Measurements from ENCODE around the gene VARS2. TPM values are rescaled to one million over a fixed set of nuclear protein-coding genes. Genes with fewer than 3 reads are reported as not detected.

VARS2 gene
- total RNA-seq, 2 donors from 2014 or later = 39.4 to 52.5 TPM

DNA sequence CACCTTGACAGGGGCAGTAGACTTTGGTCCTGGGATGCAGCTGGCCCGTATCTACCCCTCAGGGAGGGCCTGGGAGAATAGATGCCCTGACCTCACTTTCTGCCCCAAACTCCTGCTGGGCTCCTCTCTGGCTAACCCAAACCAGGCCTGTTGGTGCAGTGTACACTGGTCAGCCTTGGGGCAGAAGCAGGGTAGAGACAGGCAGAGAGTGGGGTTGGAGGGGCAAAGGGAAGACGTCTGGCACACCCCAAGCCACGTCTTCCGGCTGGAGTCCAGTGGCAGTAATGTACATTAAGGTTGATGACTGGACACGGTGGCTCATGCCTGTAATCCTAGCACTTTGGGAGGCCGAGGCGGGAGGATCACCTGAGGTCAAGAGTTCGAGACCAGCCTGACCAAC lies 20.4 kb upstream of the VARS2 start:
- Histone ChIP-seq H3K4me1 (ENCODE audit: control insufficient read depth, insufficient read depth, low read length) (no peaks in the 10 kb centered on the region), H3K4me3 (ENCODE audit: low read length) (no peak overlapping the region), H3K9ac (ENCODE audit: extremely low read depth, low read length, poor library complexity, severe bottlenecking) (no peak overlapping the region), H3K27me3 (ENCODE audit: control insufficient read depth, insufficient read depth, low read length, poor library complexity, severe bottlenecking) (no peaks in the 10 kb centered on the region), H3K27ac (ENCODE audit: low read depth, low read length) (no peak overlapping the region), H3K36me3 (ENCODE audit: control insufficient read depth, insufficient read depth, low read length) (peaks cover 50% of the 10 kb centered on the region), H3K9me3 (ENCODE audit: control insufficient read depth, low read length) (no peaks in the 10 kb centered on the region)
- H3K27me3 Mint-ChIP-seq (ENCODE audit: insufficient read depth) = no peaks in the 10 kb centered on the region
- H3K9me3 Mint-ChIP-seq = no peaks in the 10 kb centered on the region
- H3K4me3 Mint-ChIP-seq = no peak overlapping the region
- peaks cover 3% of the 10 kb centered on the region for H3K4me1 Mint-ChIP-seq
- H3K27ac Mint-ChIP-seq = no peak overlapping the region
- peaks cover 62% of the 10 kb centered on the region for H3K36me3 Mint-ChIP-seq (ENCODE audit: low read depth)
- TF ChIP-seq, protein P1, sequence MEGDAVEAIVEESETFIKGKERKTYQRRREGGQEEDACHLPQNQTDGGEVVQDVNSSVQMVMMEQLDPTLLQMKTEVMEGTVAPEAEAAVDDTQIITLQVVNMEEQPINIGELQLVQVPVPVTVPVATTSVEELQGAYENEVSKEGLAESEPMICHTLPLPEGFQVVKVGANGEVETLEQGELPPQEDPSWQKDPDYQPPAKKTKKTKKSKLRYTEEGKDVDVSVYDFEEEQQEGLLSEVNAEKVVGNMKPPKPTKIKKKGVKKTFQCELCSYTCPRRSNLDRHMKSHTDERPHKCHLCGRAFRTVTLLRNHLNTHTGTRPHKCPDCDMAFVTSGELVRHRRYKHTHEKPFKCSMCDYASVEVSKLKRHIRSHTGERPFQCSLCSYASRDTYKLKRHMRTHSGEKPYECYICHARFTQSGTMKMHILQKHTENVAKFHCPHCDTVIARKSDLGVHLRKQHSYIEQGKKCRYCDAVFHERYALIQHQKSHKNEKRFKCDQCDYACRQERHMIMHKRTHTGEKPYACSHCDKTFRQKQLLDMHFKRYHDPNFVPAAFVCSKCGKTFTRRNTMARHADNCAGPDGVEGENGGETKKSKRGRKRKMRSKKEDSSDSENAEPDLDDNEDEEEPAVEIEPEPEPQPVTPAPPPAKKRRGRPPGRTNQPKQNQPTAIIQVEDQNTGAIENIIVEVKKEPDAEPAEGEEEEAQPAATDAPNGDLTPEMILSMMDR (conservative IDR thresholded peaks at IDR 0.05) = no peak
- WGBS, 2 experiments (ENCODE audit: insufficient coverage in 1 of 2, insufficient read length in 1 of 2) = 92 to 93% methylated on average over 7 to 8 of the region's 8 CpGs
- DNase-seq = no peak

DNA sequence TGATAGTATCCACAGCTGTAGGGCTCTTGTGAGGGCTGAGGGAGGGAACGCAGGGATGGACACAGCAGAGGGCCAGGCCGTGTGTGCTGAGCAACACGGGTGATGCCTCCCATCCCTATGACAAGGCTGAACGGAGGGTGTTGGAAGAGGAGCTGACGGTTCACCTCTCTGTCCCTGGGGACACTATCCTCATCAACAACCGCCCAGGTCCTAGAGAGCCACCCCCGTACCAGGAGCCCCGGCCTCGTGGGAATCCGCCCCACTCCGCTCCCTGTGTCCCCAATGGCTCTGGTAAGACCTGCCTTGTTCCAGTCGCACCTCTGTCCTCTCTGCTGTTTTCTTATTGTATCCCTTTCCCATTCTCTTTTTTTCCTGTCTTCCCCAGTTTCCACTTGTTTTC lies 19.7 kb upstream of the VARS2 start:
- no peak overlapping the region for H3K4me3 Mint-ChIP-seq
- H3K27ac Mint-ChIP-seq = no peak overlapping the region
- H3K27me3 Mint-ChIP-seq (ENCODE audit: insufficient read depth) = no peaks in the 10 kb centered on the region

DNA sequence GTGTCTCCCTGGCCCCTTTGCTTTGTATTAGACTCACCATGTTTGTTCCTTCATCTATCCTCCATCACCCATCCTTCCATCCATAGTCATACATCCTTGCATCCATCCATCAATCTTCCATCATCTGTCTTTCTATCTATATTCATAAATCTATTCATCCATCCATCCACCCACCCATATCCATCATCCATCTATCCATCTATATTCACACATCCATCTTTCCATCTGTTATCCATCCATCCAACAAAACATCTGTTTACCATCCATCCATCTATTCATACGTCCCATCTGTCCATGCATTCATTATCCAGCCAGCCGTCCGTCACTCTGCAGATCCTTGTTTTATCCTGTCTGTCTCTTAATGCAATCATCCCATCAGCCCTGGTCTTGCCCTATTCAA lies 19.1 kb upstream of the VARS2 start:
- Mint-ChIP-seq H3K27me3 (ENCODE audit: insufficient read depth) (no peaks in the 10 kb centered on the region), H3K36me3 (ENCODE audit: low read depth) (peaks cover 63% of the 10 kb centered on the region), H3K4me1 (peaks cover 3% of the 10 kb centered on the region), H3K9me3 (no peaks in the 10 kb centered on the region), H3K27ac (no peak overlapping the region), H3K4me3 (no peak overlapping the region)
- peaks cover 47% of the 10 kb centered on the region for H3K36me3 ChIP-seq (ENCODE audit: control insufficient read depth, insufficient read depth, low read length)
- WGBS, 2 experiments (ENCODE audit: insufficient coverage in 1 of 2, insufficient read length in 1 of 2) = 89 to 93% methylated on average over 3 of the region's 3 CpGs
- H3K4me3 ChIP-seq (ENCODE audit: low read length) = no peak overlapping the region
- no peak for DNase-seq
- no peak overlapping the region for H3K9ac ChIP-seq (ENCODE audit: extremely low read depth, low read length, poor library complexity, severe bottlenecking)
- no peak overlapping the region for H3K27ac ChIP-seq (ENCODE audit: low read depth, low read length)
- H3K9me3 ChIP-seq (ENCODE audit: control insufficient read depth, low read length) = no peaks in the 10 kb centered on the region
- H3K27me3 ChIP-seq (ENCODE audit: control insufficient read depth, insufficient read depth, low read length, poor library complexity, severe bottlenecking) = no peaks in the 10 kb centered on the region
- TF ChIP-seq, protein P1 (conservative IDR thresholded peaks at IDR 0.05) = no peak
- no peaks in the 10 kb centered on the region for H3K4me1 ChIP-seq (ENCODE audit: control insufficient read depth, insufficient read depth, low read length)

More for the DNA sequence above, 19.7 kb upstream of the VARS2 start:
- Mint-ChIP-seq H3K36me3 (ENCODE audit: low read depth) (peaks cover 63% of the 10 kb centered on the region), H3K4me1 (peaks cover 3% of the 10 kb centered on the region), H3K9me3 (no peaks in the 10 kb centered on the region)
- H3K9ac ChIP-seq (ENCODE audit: extremely low read depth, low read length, poor library complexity, severe bottlenecking) = no peak overlapping the region
- TF ChIP-seq, protein P1 (conservative IDR thresholded peaks at IDR 0.05) = no peak
- peaks cover 44% of the 10 kb centered on the region for H3K36me3 ChIP-seq (ENCODE audit: control insufficient read depth, insufficient read depth, low read length)
- no peaks in the 10 kb centered on the region for H3K27me3 ChIP-seq (ENCODE audit: control insufficient read depth, insufficient read depth, low read length, poor library complexity, severe bottlenecking)
- WGBS, 2 experiments (ENCODE audit: insufficient coverage in 1 of 2, insufficient read length in 1 of 2) = 93 to 94% methylated on average over 6 to 12 of the region's 12 CpGs
- H3K9me3 ChIP-seq (ENCODE audit: control insufficient read depth, low read length) = no peaks in the 10 kb centered on the region
- H3K4me1 ChIP-seq (ENCODE audit: control insufficient read depth, insufficient read depth, low read length) = no peaks in the 10 kb centered on the region
- no peak for DNase-seq
- H3K4me3 ChIP-seq (ENCODE audit: low read length) = no peak overlapping the region
- no peak overlapping the region for H3K27ac ChIP-seq (ENCODE audit: low read depth, low read length)

All from endodermal cell (in vitro differentiated cells).